OCI-LY1 (cell line): Measurements from ENCODE around the gene HIPK1.

ENCODE experiments used
- H2AFZ ChIP-seq: fragments of 200-600 bp; sonication (generic), shearing (Covaris generic); 2 replicates; pipeline ENCODE4 v1.6.0; 2014; ENCODE audit warnings: antibody characterized with exemption, mild to moderate bottlenecking, low read length
- H3F3A ChIP-seq: fragments of 200-600 bp; sonication (generic), shearing (Covaris generic); 2 replicates; pipeline ENCODE4 v1.6.0; 2014; ENCODE audit warnings: mild to moderate bottlenecking, antibody characterized with exemption, low read length, moderate library complexity; ENCODE audit not compliant: insufficient read depth
- H3K27ac ChIP-seq: fragments of 200-600 bp; sonication (generic); 2 replicates; pipeline ENCODE4 v1.5.1; 2014; ENCODE audit warnings: low read length, mixed run types, mild to moderate bottlenecking, low read depth; ENCODE audit not compliant: poor library complexity, severe bottlenecking
- H3K27me3 ChIP-seq: fragments of 200-600 bp; sonication (generic); 2 replicates; pipeline ENCODE4 v1.6.0; 2014; ENCODE audit warnings: antibody characterized with exemption, mild to moderate bottlenecking, low read length, moderate library complexity; ENCODE audit not compliant: insufficient read depth
- H3K36me3 ChIP-seq: fragments of 200-600 bp; sonication (generic); 2 replicates; pipeline ENCODE4 v1.6.1; 2014; ENCODE audit warnings: mild to moderate bottlenecking, antibody characterized with exemption, low read length, moderate library complexity, mixed read lengths; ENCODE audit not compliant: insufficient read depth
- H3K4me1 ChIP-seq: fragments of 200-600 bp; sonication (generic); 2 replicates; pipeline ENCODE4 v1.5.1; 2014; ENCODE audit warnings: mild to moderate bottlenecking, low read length, moderate library complexity; ENCODE audit not compliant: insufficient read depth, severe bottlenecking
- H3K4me2 ChIP-seq: fragments of 200-600 bp; sonication (generic), shearing (Covaris generic); 2 replicates; pipeline ENCODE4 v1.6.1; 2014; ENCODE audit warnings: low read length
- H3K4me3 ChIP-seq: fragments of 200-600 bp; sonication (generic); 2 replicates; pipeline ENCODE4 v1.5.1; 2014; ENCODE audit warnings: low read length, low read depth, mild to moderate bottlenecking, mixed read lengths; ENCODE audit not compliant: poor library complexity, severe bottlenecking
- H3K79me2 ChIP-seq: fragments of 200-600 bp; shearing (Covaris generic); 2 replicates; pipeline ENCODE4 v1.6.1; 2016; ENCODE audit warnings: mixed run types, low read length, mixed read lengths; ENCODE audit not compliant: insufficient read depth
- H3K9ac ChIP-seq: fragments of 200-600 bp; sonication (generic), shearing (Covaris generic); 2 replicates; pipeline ENCODE4 v1.6.1; 2014; ENCODE audit warnings: mild to moderate bottlenecking, low read length, mixed read lengths
- H3K9me2 ChIP-seq: fragments of 200-600 bp; sonication (generic), shearing (Covaris generic); 2 replicates; pipeline ENCODE4 v1.6.1; 2014; ENCODE audit warnings: low read depth, mild to moderate bottlenecking, low read length, mixed read lengths
- H3K9me3 ChIP-seq: fragments of 200-600 bp; shearing (Covaris generic); 2 replicates; pipeline ENCODE4 v1.6.1; 2014; ENCODE audit warnings: low read length, mixed read lengths
- H4K20me1 ChIP-seq: fragments of 200-600 bp; sonication (generic), shearing (Covaris generic); 2 replicates; pipeline ENCODE4 v1.6.0; 2016; ENCODE audit warnings: mild to moderate bottlenecking, low read length; ENCODE audit not compliant: insufficient read depth
- CTCF ChIP-seq: fragments of 200-600 bp; sonication (generic), shearing (Covaris generic); IDR thresholded peaks from 2 replicates; pipeline ENCODE4 v1.5.1; 2017; ENCODE audit warnings: mild to moderate bottlenecking, antibody characterized with exemption, low read length, moderate library complexity, mixed read lengths
- EZH2 ChIP-seq: fragments of 200-600 bp; sonication (generic), shearing (Covaris generic); IDR thresholded peaks from 2 replicates; pipeline ENCODE4 v1.8.0; 2017; ENCODE audit warnings: borderline replicate concordance, mixed run types, mild to moderate bottlenecking, antibody characterized with exemption, low read length, moderate library complexity, mixed read lengths

Gene HIPK1

GRCh38 chr1:114009393-114009792 lies 80.3 kb downstream of the HIPK1 start:
- no peak for TF ChIP-seq EZH2
- no peak for TF ChIP-seq CTCF
- Histone ChIP-seq H3K4me2 (no peak overlapping the region), H3K36me3 (no peaks in the 10 kb centered on the region), H3K79me2 (no peaks in the 10 kb centered on the region), H4K20me1 (no peaks in the 10 kb centered on the region), H3K9me2 (no peaks in the 10 kb centered on the region), H2AFZ (no peak overlapping the region), H3K27ac (no peak overlapping the region), H3K4me1 (no peaks in the 10 kb centered on the region), H3K27me3 (peaks cover 4% of the 10 kb centered on the region), H3K4me3 (no peak overlapping the region), H3F3A (no peaks in the 10 kb centered on the region), H3K9me3 (no peaks in the 10 kb centered on the region), H3K9ac (no peak overlapping the region)

- Histone ChIP-seq H3K79me2 (no peaks in the 10 kb centered on the region), H3K9me3 (no peaks in the 10 kb centered on the region), H3K36me3 (no peaks in the 10 kb centered on the region), H3K4me2 (no peak overlapping the region), H3K9me2 (no peaks in the 10 kb centered on the region), H3K27ac (no peak overlapping the region), H3F3A (no peaks in the 10 kb centered on the region), H4K20me1 (no peaks in the 10 kb centered on the region), H2AFZ (no peak overlapping the region), H3K9ac (no peak overlapping the region), H3K4me1 (no peaks in the 10 kb centered on the region), H3K27me3 (peaks cover 4% of the 10 kb centered on the region), H3K4me3 (no peak overlapping the region)
- TF ChIP-seq EZH2 = no peak
- TF ChIP-seq CTCF = no peak
These were observed 81.5 kb downstream of the HIPK1 start for GRCh38 chr1:114010433-114011184.

- H3K4me1 ChIP-seq = no peaks in the 10 kb centered on the region
- no peak overlapping the region for H3K9ac ChIP-seq
- no peak overlapping the region for H3K4me3 ChIP-seq
- H3K79me2 ChIP-seq = no peaks in the 10 kb centered on the region
- H3K9me2 ChIP-seq = no peaks in the 10 kb centered on the region
- no peaks in the 10 kb centered on the region for H4K20me1 ChIP-seq
- no peak overlapping the region for H2AFZ ChIP-seq
- no peaks in the 10 kb centered on the region for H3K36me3 ChIP-seq
- TF ChIP-seq EZH2 = no peak
- TF ChIP-seq CTCF = no peak
- H3K27me3 ChIP-seq = peaks cover 4% of the 10 kb centered on the region; the same call in 1 of the 2 replicates
- H3K27ac ChIP-seq = no peak overlapping the region
- H3K9me3 ChIP-seq = no peaks in the 10 kb centered on the region
- H3F3A ChIP-seq = no peaks in the 10 kb centered on the region
- H3K4me2 ChIP-seq = no peak overlapping the region
These were observed 82.7 kb downstream of the HIPK1 start for GRCh38 chr1:114011796-114012195.
